GM21737 (cell line): Measurements from ENCODE around the gene ANAPC4.

Source experiments
- ATAC-seq: cut with Tn5 transposase; IDR thresholded peaks from one replicate; pipeline ENCODE4 v1.9.1; 2021; ENCODE audit warnings: mild to moderate bottlenecking, moderate library complexity; ENCODE audit not compliant: unreplicated experiment

ANAPC4 gene

GRCh38 chr4:25430630-25431029 lies 53.6 kb downstream of the ANAPC4 start:
- ATAC-seq, result no peak

DNA sequence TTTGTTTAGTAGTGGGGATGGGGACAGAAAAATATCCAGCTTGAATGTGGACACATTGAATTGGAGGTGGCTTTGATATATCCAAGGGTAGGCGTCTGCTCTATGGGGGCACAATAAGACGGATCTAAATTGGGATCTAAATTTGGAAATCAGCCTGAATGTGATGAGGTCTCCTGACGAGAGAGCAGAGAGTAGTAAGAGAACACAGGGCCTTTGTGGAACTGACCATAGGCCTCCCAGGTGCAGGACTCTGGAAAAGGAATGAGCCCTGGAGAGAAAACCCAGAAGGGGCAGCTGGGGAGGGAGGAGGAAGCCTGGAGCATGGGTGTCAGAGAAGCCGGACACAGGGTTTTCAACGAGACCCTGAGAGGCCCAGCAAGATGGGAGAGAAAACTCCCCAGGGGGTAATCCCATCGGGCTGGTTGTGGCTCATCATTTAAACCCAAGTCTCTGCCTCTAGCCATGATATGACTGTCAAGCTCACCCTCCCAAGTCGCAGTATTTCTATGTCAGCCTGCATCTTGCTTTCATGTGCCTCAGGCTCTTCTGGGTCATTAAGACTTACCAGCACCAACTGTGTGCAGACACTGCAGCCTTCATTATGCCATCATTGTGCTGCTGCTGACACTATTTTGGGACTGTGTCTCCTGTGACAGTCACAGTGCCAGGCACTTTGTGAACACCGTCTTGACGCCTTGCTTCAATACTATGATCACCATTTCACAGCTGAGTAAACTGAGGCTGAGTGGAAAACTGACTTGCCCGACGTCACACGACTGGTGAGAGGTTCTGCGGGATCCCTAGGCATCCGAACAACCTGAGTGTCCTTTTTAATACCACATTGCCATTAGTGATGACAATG lies 57.1 kb downstream of the ANAPC4 start:
- no peak for ATAC-seq

- ATAC-seq, result no peak
Measured at GRCh38 chr4:25437926-25438325, 60.9 kb downstream of the ANAPC4 start.

GRCh38 chr4:25439918-25440477 lies 62.9 kb downstream of the ANAPC4 start:
- ATAC-seq, result no peak

DNA sequence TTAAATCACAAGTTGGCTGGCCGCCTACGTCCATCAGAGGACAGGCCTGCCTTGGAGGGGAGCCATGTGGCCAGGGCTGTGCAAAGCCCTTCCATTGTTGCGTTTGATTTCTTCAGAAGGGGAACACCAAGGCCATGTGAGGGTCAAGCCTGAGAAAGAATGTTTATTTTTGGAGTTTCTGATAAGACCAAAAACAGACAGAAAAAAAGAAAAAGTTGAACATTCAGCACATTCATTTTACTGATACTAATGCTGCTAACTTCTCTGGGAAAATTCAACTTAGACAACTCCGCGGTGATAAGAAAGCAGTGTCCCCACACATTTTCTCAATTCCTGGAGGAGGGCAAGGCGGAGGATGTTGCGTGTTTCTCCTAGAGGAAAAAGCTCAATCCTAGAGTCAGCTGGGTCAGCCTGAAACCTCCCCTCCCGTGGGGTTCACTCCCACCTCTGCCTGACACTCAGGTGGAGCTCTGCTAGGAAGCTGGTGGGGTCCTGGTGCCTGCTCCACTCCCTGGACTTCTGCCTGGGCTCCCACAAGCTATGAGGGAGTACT lies 63.5 kb downstream of the ANAPC4 start:
- no peak for ATAC-seq

DNA sequence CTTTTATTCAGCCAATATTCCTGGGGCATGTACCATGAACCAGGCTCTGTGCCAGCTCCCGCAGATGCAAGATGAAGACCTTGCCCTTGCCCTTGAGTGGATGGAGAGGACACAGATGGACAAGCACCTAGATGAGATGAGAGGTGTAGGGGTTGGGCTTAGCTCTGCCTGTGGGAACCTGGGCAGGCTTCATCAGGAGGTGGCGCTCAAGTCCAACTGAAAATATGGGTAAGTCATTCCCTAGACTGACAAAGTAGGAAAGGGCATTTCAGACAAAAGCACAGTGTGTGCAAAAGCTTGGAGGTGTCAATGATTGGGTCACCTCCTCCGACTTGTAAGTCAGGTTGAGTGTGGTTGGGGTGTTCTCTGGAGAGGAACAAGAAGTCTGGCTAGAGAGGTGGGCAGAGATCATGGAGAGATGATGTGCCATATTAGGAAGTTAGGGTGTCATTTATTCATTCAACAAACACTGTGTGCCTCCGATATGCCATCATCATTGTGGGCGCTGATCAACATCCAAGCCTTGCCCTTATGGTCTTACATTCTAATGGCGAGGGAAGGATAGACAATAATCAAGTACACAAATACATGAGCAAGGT lies 64.6 kb downstream of the ANAPC4 start:
- no peak for ATAC-seq

GRCh38 chr4:25442863-25443307 lies 65.8 kb downstream of the ANAPC4 start:
- ATAC-seq, result no peak

GRCh38 chr4:25443851-25444250 lies 66.8 kb downstream of the ANAPC4 start:
- no peak for ATAC-seq

- no peak for ATAC-seq
Measured at GRCh38 chr4:25446611-25447010, 69.5 kb downstream of the ANAPC4 start.

GRCh38 chr4:25448379-25449109 lies 71.5 kb downstream of the ANAPC4 start:
- no peak for ATAC-seq

DNA sequence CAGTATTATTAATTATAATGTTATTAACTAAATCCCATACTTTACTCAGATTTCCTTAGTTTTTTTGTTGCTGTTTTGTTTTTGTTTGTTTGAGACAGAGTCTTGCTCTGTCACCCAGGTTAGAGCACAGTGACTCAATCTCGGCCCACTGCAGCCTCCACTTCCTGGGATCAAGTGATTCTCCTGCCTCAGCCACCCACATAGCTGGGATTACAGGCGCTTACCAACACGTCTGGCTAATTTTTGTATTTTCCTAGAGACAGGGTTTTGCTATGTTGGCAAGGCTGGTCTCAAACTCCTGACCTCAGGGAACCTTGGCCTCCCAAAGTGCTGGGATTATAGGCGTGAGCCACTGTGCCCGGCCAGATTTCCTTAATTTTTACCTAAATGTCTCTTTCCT lies 72.2 kb downstream of the ANAPC4 start:
- no peak for ATAC-seq

DNA sequence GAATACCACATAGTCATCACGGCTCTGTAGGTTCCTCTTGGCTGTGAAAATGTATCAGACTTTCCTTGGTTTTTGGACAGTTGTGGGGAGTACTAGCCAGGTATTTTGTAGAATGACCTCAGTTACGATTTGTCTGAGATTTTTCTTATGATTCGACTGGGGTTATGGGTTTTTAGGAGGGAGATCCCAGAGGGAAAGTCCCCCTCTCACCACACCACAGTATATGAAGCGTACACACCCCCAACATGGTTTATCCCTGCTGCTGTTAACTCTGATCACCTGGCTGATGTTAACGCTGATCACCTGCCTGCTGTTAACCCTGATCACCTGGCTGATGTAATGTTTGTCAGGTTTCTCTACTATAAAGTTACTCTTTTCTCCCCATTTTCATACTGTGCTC lies 72.6 kb downstream of the ANAPC4 start:
- no peak for ATAC-seq

DNA sequence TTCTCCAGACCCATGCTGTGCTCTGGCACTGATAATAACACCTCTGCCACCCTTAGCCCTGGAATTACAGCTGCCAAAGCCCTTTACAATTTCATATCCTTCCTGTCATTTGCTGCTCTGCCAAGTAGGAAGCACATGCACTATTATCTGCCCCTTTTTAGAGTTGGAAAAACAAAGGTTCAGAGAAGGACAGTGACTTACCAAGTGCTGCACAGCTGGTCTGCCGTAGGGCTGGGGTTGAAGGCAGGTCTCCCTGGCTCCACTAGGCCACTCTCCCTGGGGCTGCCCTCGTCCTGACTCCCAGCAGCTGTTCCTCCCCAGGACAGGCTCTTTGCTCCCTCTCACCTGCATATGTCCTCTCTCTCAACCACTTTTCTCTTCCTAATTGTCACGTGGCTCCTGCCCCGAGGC lies 73.4 kb downstream of the ANAPC4 start:
- ATAC-seq, result no peak

DNA sequence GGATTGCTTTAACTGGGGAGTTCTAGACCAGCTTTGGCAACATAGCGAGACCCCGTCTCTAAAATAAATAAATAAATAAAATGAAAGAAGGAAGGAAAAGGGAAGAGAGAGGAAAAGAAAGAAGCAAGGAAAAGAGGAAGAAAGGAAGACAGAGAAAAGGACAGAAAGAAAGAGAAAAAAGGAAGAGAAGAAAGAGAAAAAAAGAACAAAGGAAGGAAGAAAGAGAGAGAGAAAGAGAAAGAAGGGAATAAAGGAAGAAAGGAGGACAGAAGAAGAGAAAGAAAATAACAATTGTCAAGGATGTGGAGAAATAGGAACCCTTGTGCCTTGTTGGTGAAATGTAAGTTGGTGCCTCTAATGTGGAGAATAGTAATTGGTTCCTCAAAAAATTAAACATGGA lies 74.6 kb downstream of the ANAPC4 start:
- ATAC-seq, result no peak

DNA sequence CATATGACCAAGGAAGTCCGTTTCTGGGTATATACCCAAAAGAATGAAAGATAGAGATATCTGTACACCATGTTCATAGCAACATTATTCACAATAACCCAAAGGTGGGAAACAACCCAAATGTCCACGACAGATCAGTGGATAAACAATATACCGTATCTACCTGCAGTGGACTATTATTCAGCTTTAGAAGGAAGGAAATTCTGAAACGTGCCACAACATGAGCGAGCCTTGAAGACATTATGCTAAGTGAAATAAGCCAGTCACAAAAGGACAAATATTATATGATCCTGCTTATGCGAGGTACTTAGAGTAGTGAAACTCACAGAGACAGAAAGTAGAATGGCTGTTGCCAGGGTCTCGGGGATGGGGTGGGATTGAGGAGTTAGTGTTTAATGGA lies 75.0 kb downstream of the ANAPC4 start:
- ATAC-seq, result no peak

GRCh38 chr4:25454476-25454875 lies 77.4 kb downstream of the ANAPC4 start:
- no peak for ATAC-seq

DNA sequence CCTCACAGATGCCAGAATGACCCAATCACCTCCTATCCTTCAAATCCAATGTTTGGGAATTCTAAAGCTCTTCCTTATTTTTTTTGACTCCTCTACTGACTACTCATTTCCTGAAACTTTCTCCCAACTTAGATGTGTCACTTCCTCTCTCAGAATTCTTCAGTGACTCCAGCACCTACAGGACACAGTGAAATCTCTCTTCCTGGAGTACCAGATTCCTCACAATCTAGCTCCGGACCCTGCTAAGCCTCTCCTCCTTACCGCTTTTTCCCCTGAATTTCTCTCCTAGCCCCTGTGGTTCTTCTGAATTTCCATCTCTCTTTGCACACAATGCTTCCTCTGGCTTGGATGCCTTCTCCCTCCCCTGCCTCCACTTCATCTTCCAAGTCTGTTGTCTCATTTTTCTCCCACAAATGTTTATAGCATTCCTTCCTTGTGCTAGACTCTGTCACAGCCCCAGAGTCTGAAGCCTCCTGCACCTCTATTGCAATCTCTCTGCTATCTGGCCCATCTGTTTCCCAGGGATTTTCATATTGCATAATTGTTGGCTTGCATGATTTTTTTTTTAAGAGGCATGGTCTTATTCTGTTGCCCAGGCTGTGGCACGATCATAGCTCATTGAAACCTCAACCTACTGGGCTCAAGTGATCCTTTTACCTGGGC lies 80.1 kb downstream of the ANAPC4 start:
- no peak for ATAC-seq

GRCh38 chr4:25466966-25467697 lies 90.1 kb downstream of the ANAPC4 start:
- no peak for ATAC-seq

DNA sequence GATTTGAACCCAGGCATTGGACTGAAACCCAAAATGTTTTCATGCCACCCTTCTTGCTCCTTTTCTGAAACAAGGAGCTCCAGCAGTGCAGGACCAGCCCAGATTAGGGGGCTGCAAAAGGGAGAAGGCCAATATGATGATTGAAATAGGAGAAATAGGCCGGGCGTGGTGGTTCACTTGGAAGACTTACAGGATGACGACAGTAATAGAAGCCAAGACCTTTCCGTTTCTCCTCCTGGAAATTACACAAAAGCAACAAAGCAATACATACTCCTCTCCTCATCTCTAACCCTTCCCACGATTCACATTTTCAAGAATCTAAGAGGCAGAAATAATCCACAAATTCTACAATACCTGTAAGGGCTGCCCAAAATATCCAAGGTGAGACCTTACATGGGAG lies 90.8 kb downstream of the ANAPC4 start:
- no peak for ATAC-seq
